Activated T-cell treated with anti-CD3 and anti-CD28 coated beads for 48 hours (primary cell): ENCODE data around the gene KIF26A.

Source experiments
- DNase-seq: peaks from one replicate; pipeline ENCODE4 v3.0.0-alpha.2; 2020; ENCODE audit warnings: low read depth

Gene KIF26A

GRCh38 chr14:104179126-104179525 lies 40.7 kb downstream of the KIF26A start:
- no peak for DNase-seq

DNA sequence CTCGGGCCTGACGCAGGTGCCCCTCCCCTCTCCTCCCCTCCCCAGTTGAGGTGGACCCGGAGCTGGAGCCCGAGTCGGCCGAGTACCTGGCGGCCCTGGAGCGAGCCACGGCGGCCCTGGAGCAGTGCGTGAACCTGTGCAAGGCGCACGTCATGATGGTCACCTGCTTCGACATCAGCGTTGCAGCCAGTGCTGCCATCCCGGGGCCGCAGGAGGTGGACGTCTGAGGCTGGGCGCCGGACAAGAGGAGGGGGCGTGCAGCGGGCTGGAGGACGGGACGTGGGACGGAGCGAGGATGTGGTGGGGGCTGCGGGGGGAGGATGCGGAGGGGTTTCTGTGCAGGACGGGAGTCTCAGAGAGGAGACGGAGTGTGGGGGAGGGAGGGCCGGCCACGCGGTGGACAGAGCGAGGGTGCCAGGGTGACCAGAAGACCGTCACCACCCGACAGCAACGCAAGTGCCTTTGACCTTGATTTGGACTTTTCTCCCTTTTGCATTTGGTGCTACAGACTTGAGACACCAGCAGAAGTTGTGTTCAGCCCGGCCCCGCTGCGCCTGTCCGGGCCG lies 41.3 kb downstream of the KIF26A start:
- no peak for DNase-seq

- DNase-seq: no peak
These were observed 42.3 kb downstream of the KIF26A start for GRCh38 chr14:104180561-104181165.

DNA sequence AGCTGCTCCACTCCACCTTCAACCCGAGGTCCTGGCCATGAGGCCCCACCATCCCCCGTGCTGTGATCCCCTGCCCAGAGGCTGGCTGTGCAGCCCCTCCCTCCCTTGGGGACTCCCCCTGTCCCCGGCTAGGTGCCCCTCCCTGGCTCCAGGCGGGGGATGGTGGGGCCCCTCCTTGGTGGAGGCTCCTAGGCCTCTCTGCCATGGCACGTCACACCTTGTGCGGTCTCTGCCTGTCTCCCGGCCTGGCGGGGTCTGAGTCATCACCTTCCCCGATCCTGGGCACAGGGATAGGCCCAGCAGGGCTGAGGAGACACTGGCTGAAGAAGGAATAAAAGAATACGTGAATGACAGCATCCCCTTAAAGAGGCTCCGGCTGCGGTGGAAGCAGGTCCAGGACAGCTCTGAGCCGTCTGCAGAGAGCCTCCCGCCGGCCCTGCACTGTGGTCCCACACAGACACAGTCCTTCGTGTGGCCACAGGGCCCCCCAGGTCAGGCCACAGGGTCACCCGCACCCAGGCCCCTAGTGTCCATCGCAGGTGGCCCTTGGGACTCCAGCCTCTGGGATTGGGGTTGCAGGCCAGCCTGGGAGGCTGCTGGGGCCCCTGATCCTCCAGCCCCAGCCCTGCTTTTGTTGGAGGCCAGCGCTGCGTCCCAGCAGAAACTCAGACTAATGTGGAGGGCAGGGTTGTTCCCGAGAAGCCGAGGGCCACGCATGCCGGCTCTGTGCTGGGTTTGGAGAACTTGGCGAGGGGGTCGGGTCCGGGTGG lies 43.6 kb downstream of the KIF26A start:
- DNase-seq: no peak

DNA sequence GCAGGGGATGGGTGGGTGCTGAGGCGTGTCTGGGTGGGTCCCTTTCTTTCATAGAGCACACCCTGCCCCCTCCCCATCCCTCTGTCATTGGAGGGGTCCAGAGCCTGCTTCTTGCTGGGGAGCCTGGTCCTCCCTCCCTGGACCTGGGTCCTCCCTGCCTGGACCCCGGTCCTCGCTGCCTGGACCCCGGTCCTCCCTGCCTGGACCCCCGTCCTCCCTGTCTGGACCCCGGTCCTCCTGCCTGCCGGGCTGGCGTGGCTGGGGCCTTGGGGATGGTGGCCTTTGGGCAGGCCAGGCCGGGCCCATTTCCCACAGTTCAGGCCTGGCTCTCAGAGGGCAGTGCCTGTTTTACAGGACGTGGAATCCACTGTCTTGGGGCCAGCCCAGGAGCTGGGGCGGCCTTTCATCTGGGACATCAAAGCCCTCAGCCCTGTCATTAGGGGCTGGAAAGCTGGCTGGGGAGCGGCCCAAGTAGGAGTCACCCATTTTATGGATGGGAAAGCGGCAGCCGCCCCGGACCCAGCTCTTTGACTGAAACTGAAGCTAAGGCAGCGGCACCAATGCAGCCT lies 44.6 kb downstream of the KIF26A start:
- no peak for DNase-seq

DNA sequence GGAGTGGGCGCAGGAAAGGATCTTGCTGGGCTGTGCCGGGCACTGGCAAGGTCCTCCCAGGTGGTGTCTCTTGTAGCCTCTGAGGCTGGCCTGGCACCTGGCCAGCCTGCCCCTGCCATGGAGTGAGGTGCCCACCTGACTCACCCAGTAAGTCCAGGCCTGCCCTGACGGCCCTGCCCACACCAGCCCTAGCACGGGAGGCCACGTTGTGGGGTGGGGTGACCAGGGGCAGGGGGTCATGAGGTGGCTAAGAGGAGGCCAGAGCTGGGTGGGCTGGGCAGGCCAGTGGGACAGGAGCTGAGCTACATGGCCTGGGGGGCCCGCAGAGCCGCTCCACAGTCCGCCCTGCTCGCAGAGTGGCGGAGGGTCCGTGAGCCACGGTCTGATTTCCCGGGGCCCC lies 45.4 kb downstream of the KIF26A start:
- DNase-seq: no peak

DNA sequence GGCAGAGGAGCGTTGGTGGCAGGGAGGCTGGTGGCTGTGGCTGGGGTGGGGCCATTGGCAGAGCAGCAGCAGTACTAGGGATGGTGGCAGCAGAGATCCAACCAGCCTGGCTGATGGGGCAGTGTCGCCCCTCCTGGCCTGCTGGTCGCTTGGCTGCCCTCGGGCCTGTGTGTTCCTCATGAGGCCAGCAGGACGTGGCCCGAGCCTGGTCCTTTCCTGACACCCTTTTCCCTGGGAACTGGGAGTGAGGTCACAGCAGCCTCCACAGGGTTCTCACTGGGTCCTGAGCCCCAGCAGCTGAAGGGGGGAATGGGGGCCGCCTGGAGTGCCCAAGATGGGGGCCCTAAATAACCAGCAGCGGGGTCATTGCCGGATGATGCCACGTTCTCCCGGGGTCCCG lies 46.1 kb downstream of the KIF26A start:
- no peak for DNase-seq

- DNase-seq: no peak
These were observed 46.6 kb downstream of the KIF26A start for GRCh38 chr14:104184911-104185499.

DNA sequence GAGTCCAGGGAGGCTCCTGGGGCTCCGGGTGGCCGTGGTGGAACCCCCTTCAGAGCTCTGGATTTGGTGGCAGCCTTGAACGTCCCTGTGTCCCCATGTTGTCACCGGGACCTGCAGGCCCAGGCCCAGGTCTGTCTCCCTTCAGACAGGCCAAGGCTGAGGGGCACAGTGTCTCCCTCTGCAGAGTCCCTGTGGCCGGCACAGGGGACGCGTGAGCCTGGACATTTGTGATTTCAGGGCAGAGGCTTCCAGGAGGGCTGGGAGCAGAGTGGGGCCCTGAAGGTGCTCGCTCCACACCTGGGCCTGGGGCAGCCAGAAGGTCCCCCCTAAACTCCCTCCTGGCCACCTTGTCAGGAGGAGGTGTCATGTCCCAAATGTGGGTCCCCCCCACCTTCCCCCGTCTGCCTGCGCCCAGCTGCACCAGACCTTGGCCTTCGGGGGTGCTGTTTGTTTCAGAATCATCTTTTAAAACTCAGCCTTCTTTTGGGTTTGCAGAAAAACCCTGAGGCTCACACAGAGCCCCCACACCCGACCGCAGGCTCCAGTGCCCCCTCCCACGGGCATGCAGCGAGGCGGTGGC lies 47.6 kb downstream of the KIF26A start:
- no peak for DNase-seq

DNA sequence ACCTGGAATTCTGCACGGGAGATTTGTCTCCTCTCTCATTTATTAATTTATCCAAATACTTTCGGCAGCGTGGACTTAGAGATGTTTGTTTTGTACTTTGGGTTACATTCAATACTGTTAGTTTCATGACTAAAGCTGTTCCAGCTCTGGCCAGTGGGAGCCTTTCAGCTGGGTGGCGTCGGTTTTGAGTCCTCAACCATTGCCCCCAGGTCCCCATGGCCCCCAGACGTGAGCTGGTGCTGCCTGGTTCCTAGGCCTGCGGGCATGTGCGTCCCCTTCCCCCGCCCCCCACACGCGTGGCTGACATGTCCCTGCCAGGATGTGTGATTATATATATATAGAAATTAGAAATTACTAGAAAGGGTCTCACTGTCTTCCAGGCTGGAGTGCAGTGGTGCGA lies 48.2 kb downstream of the KIF26A start:
- DNase-seq: no peak

DNA sequence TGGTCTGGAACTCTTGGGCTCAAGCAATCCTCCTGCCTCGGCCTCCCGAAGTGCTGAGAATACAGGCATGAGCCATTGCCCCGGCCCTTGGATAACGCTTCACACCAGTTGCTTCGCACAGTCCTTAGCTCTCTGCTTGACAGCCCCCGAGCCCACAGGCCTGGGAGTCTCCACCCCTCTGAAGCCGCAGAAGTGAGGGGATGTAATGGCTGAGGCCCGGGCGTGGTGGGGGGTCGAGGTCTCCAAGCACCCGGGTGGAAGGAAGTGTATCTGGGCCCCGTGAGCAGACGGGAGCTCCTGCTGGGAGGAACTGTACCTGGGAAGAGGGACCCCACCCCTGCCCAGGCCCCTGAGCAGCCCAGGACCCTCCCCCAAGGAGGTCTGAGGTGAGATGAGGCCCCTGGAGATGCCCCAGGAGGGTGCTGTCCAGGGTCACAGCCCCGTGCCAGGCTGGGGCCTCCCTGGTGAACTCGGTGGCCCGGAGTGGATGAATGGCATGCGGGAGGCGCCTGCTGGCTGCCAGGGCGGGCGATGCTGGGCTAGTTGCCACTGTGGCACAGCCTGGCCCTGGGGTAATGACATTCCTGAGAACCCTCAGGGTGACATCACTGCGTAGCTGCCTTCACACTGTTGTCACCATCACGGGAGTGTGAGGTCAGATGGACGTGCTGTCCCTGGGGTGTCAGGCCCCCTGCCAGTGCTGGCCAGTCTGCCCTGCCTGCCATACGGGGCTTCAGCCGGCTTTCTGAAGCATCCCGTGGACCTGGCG lies 48.9 kb downstream of the KIF26A start:
- no peak for DNase-seq

GRCh38 chr14:104187931-104188726 lies 49.7 kb downstream of the KIF26A start:
- no peak for DNase-seq

DNA sequence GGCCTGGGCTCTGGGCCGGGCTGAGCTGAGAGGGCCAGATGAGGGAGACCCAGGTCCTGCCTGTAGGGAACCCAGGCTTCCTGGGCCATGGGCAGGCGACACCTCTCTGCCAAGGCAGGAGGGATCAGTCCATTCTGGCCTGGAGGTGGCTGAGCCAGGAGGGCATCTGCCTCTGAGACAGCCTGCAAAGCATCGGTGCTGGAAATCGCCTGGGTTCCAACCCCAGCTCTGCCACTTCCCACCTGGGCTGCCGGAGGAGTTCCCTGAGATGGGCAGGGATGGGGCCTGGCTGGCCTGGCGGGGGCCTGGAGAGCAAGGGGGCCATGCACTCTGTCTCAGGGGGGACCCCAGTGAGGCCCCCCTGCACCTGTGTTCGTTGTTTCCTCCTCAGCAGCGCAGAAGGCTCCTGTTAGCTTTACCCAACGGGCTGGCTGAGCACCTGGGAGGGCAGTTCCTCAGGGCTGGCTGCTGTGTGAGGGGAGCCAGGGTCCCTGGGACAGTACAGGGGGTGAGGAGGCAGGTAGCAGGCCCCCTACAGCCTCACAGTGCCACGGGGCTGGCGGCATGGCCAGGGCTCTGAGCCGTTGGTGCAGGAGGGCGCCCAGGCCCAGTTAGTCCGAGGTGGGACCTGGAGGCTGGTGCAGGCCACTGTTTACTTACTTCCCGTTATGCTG lies 50.5 kb downstream of the KIF26A start:
- no peak for DNase-seq

DNA sequence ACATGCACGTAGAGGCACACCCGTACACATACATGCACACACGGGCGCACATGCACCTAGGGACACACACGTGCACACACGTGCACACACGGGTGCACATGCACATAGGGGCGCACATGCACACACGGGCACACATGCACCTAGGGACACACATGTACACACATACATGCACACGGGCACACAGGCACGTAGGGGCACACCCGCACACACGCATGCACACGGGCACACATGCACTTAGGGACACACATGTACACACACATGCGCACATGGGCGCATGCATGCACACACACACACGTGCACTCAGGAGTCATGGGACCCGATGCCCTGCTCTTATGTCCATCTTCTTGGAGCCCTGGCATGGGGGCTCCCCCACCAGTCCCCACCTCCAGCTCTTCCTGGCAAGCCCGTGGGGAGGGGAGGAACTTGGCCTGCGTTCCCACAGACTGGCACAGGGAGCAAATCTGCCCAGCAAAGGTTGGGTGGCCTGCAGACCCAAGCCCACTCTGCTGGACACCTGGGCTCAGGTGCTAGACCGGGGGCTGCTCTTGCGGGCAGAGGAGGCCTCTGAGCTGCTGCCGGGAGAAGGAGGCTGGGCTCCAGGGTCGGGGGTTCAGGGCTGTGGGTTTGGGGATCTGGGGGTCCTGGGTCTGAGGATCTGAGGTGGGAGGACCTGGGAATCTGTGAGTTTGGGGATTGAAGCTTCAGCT lies 51.4 kb downstream of the KIF26A start:
- DNase-seq: no peak

DNA sequence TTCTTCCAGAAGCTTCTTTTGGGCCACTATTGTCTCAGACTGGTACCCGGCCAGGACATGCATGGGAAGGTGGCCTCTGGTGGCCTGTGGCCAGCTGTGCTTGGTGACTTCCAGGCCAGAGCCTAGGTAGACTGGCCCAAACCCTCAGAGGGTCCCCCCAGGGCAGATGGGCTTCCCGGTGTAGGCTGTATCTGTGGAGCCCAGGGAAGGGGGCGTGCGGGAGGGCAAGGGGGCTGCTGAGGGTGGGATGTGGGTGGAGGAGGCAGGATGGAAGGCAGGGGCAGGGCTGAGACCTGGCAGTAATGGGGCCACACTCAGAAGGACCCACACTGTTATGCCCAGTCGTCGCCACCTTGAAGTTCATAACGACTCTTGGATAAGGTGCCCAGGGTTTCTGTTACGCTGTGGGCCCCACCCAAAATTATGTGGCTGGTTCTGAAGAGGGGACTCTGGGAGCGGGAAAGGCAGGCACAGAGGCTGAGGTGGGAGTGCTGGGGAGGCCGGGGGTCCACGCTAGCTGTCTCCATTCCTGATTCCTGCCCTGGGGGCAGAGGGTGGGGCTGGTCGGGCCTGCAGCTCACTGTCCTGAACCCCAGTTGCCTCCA lies 52.1 kb downstream of the KIF26A start:
- no peak for DNase-seq

DNA sequence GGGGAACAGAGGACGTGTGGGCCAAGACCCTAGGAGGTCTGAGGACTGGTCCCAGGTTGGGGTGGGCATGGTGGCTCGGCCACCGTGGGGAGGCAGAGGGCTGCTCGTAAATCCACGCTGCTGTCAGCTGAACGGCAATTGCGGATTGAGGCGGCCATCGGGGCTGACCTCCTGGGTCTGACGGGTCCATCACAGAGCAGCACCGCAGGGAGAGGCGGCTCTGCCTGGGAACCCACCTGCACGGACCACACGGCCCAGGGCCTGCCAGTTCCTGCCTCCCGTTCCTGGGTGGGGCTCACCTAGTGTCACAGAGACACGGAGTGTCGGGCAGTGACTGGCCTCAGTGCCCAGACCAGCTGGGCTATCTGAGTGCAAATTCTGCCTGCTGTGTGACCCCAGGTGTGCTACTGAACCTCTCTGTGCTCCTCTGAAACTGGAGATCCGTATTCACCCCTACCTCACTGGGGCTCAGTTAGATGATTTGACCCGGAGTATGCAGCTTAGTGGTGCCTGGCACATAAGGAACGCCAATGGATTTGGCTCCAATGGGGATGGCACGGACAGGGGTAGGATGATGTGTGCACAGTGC lies 53.1 kb downstream of the KIF26A start:
- DNase-seq: no peak

DNA sequence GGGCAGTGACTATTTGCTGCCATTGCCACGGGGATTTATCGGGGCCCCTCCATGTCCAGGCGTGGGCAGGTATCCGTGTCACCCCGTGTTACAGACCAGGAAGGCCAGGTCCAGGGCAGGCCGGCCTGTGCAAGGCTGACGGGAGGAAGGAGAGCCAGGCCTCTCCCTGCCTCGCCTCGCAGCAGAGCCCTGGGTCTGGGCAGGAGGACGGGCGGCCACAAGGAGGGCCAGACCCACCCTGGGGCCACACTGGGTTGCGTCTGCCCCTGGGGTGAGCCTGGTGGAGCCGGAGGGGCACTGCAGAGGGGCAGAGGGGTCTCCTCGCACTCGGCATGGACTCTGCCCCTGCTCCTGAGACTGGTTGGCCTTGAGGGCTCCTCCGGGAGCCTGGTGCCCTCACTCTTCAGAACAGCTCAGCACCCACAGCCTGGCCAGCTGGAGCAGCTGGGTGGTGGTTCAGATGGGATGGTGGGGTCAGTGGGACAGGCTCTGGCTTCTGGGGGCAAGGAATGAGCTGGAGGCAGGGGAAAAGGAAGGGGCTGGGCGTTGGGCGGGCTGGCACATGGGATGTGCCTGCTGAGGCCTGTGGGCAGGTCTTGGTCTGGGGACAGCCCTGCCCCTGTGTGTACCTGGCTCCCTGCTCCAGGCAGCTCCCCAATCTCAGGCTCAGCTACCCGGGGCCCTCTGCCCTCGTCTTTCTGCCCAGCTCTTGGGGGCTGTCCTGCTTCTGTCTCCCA lies 53.9 kb downstream of the KIF26A start:
- DNase-seq: no peak

DNA sequence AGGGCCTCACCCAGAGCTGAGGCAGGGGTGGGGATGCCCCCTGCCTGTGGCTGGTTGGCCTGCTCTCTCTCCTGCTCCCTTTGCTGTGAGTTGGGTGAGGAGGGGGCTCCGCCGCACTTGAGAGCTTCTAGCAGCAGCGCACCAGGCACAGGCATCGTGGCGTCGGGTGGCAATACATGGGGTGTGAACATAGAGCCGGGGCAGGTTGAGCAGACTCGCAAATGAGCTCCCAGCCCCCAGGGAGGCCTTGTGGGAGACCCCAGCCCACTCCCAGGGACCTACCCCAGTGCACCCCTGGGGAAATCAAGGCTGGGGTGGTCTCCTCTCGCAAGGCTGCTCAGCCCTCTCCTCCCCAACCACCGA lies 54.5 kb downstream of the KIF26A start:
- no peak for DNase-seq
